Right cardiac atrium (tissue), 5 donors: ENCODE results near the gene BTNL2. TPM values are rescaled to one million over a fixed set of nuclear protein-coding genes. Genes with fewer than 3 reads are reported as not detected.
"Not testable (repeated sequence)": the region's sequence is repeated elsewhere in the genome, so short reads cannot be mapped to it uniquely, and the experiment has no call there.

Experiments
- ATAC-seq, 2 donors: fragments of 200-7000 bp; cut with Tn5 transposase; one replicate each; pipeline versions ENCODE4 v1.8.0 to v1.9.1; 2020; ENCODE audit warnings: moderate library complexity in 2 of 2, mild to moderate bottlenecking in 1 of 2
- DNase-seq, 3 donors: peaks; one replicate each; pipeline ENCODE4 v3.0.0-alpha.2; 2020
- H3K27ac ChIP-seq: one replicate; pipeline ENCODE4 v1.5.1; 2013; ENCODE audit warnings: mild to moderate bottlenecking, low read length, control low read depth, moderate library complexity
- H3K27me3 ChIP-seq: one replicate; pipeline ENCODE4 v1.6.1; 2013; ENCODE audit not compliant: control insufficient read depth, insufficient read depth
- H3K4me1 ChIP-seq: one replicate; pipeline ENCODE4 v1.6.1; 2013; ENCODE audit warnings: low read length; ENCODE audit not compliant: control insufficient read depth, insufficient read depth
- H3K4me3 ChIP-seq: one replicate; pipeline ENCODE4 v1.5.1; 2013; ENCODE audit warnings: low read length, control low read depth
- H3K9me3 ChIP-seq: one replicate; pipeline ENCODE4 v1.6.1; 2013; ENCODE audit warnings: low read length; ENCODE audit not compliant: control insufficient read depth
- WGBS: extraction: QIAGEN DNeasy Blood & Tissue Kit; methylation state at CpG from one replicate; pipeline ENCODE4 v1.1.7; 2013; 5-methylcytosine and 5-hydroxymethylcytosine counted together
- intact Hi-C, 4 donors: fragments of 100-400 bp; cut with DNase I; formaldehyde crosslinking; loops; one replicate each; pipeline versions ENCODE4 v1.11.0 to v1.14.0; 2022 to 2023
- polyA plus RNA-seq: library from polyadenylated mRNA; stranded (reverse); fragments of 200-250 nt; gene quantifications from one replicate; pipeline ENCODE4 v1.2.3, GENCODE V29; 2013
- total RNA-seq, 4 donors: library from RNA; stranded (reverse); fragmentation: NEBNext Ultra II Directional; extraction: Animal tissue kit (Norgen Biotek cat#: 25700); gene quantifications; one replicate each; pipeline ENCODE4 v1.2.1, GENCODE V29; 2021
- donor health status: healthy with polysubstance abuse.
- donor health status: DM: no; HTN: yes; CAD: no.
- donor health status: DM: no; HTN: no; CAD: no.
- donor health status: DM: no; HTN: yes; CAD: no; lungs with severe emphysema.
- donor health status: DM: yes; HTN: yes; CAD: no.

The BTNL2 gene
- total and polyA plus RNA-seq, 5 donors = not detected

DNA sequence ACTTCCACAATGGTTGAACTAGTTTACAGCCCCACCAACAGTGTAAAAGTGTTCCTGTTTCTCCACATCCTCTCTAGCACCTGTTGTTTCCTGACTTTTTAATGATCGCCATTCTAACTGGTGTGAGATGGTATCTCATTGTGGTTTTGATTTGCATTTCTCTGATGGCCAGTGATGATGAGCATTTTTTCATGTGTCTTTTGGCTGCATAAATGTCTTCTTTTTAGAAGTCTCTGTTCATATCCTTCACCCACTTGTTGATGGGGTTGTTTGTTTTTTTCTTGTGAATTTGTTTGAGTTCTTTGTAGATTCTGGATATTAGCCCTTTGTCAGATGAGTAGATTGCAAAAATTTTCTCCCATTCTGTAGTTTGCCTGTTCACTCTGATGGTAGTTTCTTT lies 47.8 kb downstream of the BTNL2 start:
- DNase-seq, H3K27ac ChIP-seq, H3K27me3 ChIP-seq, intact Hi-C loops, H3K4me1 ChIP-seq, ATAC-seq, H3K9me3 ChIP-seq, H3K4me3 ChIP-seq: not testable (repeated sequence)
- no CpG with 5 or more reads among the region's 1 CpG for WGBS

DNA sequence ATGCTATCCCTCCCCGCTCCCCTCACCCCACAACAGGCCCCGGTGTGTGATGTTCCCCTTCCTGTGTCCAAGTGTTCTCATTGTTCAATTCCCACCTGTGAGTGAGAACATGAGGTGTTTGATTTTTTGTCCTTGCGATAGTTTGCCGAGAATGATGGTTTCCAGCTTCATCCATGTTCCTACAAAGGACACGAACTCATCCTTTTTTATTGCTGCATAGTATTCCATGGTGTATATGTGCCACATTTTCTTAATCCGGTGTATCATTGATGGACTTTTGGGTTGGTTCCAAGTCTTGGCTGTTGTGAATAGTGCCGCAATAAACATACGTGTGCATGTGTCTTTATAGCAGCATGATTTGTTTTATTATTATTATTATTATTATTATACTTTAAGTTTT lies 48.4 kb downstream of the BTNL2 start:
- H3K4me1 ChIP-seq, intact Hi-C loops, ATAC-seq, H3K4me3 ChIP-seq, H3K27ac ChIP-seq, DNase-seq, H3K27me3 ChIP-seq, H3K9me3 ChIP-seq: not testable (repeated sequence)
- WGBS = 84% methylated on average over 8 of the region's 8 CpGs

DNA sequence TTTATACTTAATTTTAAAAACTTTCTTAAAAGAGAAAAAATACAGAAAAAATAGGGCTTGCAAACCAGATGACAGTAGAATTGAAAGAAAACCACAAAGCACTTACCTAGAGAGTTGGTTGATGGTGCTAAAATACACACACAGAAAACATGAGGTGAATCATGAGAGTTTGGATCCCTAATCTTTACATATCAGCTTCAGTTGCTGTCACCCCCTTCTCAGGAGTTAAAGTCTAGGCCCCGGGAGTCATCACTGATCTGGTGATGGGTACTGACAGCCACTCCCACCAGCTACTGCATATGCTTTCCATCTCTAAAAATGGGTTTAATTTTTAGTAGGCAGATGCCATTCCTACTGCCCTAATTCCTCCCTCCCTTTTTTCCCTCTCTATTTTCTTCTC lies 52.0 kb downstream of the BTNL2 start:
- no peaks in the 10 kb centered on the region for H3K9me3 ChIP-seq
- 49% methylated on average over 1 of the region's 1 CpG for WGBS
- intact Hi-C loops = no loop called here
- no peaks in the 10 kb centered on the region for H3K4me1 ChIP-seq
- H3K27me3 ChIP-seq = no peaks in the 10 kb centered on the region
- no peak for DNase-seq
- H3K27ac ChIP-seq = no peak overlapping the region
- ATAC-seq = no peak
- no peak overlapping the region for H3K4me3 ChIP-seq

DNA sequence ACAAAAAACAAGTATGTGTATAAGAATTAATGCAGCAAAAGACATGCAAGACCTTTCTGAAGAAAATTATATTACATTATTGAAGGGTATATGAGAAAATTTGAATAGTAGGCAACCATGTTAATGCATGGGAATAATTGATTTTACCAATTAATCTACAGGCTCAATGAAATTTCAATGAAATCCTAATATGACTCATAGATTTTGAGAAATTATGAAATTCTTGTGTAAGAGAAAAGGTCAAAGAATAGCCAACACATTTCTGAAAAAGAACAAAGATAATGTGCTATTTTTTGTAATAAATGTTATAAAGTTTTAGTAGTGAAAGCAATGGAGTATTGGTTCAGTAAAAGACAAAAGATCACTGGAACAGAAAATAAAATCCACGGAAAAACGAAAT lies 53.6 kb downstream of the BTNL2 start:
- 90% methylated on average over 2 of the region's 2 CpGs for WGBS
- DNase-seq (no peak), ATAC-seq (no peak)

More for the DNA sequence above, 53.6 kb downstream of the BTNL2 start:
- H3K4me3 ChIP-seq = no peak overlapping the region
- intact Hi-C loops = no loop called here
- no peaks in the 10 kb centered on the region for H3K4me1 ChIP-seq
- H3K27ac ChIP-seq = no peak overlapping the region
- H3K27me3 ChIP-seq = no peaks in the 10 kb centered on the region
- H3K9me3 ChIP-seq = no peaks in the 10 kb centered on the region

Other genes starting within 250 kb of the BTNL2 start
- gene EGFL8, start 242.6 kb downstream of the BTNL2 start, total RNA-seq = 10 to 100 TPM in 3 of 4 donors, 1 to 10 TPM in 1; 8.4 to 16.9 (median 12.9) TPM
- 12.6 TPM for gene EGFL8, start 242.6 kb downstream of the BTNL2 start, polyA plus RNA-seq
- gene AGPAT1, start 231.1 kb downstream of the BTNL2 start, total RNA-seq = 10 to 100 TPM; 56.9 to 67.2 (median 63.1) TPM
- gene AGPAT1, start 231.1 kb downstream of the BTNL2 start, polyA plus RNA-seq = 54.9 TPM
- 10 to 100 TPM; 73.2 to 88.3 (median 76.7) TPM for gene RNF5, start 228.8 kb downstream of the BTNL2 start, total RNA-seq
- 118 TPM for gene RNF5, start 228.8 kb downstream of the BTNL2 start, polyA plus RNA-seq
- gene AGER, start 222.9 kb downstream of the BTNL2 start, total RNA-seq = 1 to 10 TPM; 1.8 to 3.6 (median 3.5) TPM
- 1.6 TPM for gene AGER, start 222.9 kb downstream of the BTNL2 start, polyA plus RNA-seq
- gene PBX2, start 217.0 kb downstream of the BTNL2 start, total RNA-seq = 10 to 100 TPM; 44.1 to 61.0 (median 51.8) TPM
- gene PBX2, start 217.0 kb downstream of the BTNL2 start, polyA plus RNA-seq = 44.7 TPM
- 1 to 10 TPM; 5.9 to 9.5 (median 8.3) TPM for gene GPSM3, start 214.5 kb downstream of the BTNL2 start, total RNA-seq
- 4.0 TPM for gene GPSM3, start 214.5 kb downstream of the BTNL2 start, polyA plus RNA-seq
- gene NOTCH4, start 183.1 kb downstream of the BTNL2 start, total RNA-seq = 10 to 100 TPM; 14.4 to 27.6 (median 22.1) TPM
- gene NOTCH4, start 183.1 kb downstream of the BTNL2 start, polyA plus RNA-seq = 33.5 TPM
- not detected for gene TSBP1, start 35.3 kb downstream of the BTNL2 start, total RNA-seq
- gene TSBP1, start 35.3 kb downstream of the BTNL2 start, polyA plus RNA-seq = not detected
- gene HLA-DRA, start 32.7 kb upstream of the BTNL2 start, total RNA-seq = 100 to 1,000 TPM in 1 of 4 donors, 10 to 100 TPM in 3; 79.4 to 139 (median 88.9) TPM
- gene HLA-DRA, start 32.7 kb upstream of the BTNL2 start, polyA plus RNA-seq = 66.7 TPM
- 10 to 100 TPM; 22.9 to 98.5 (median 60.7) TPM for gene HLA-DRB5, start 123.1 kb upstream of the BTNL2 start, total RNA-seq
- 0.45 TPM for gene HLA-DRB5, start 123.1 kb upstream of the BTNL2 start, polyA plus RNA-seq
- gene HLA-DRB1, start 182.7 kb upstream of the BTNL2 start, total RNA-seq = 100 to 1,000 TPM in 2 of 4 donors, 10 to 100 TPM in 2; 33.7 to 153 (median 104) TPM
- gene HLA-DRB1, start 182.7 kb upstream of the BTNL2 start, polyA plus RNA-seq = 30.1 TPM
- 10 to 100 TPM in 2 of 4 donors, 1 to 10 TPM in 2; 6.5 to 18.4 (median 8.9) TPM for gene HLA-DQA1, start 230.2 kb upstream of the BTNL2 start, total RNA-seq
- 6.0 TPM for gene HLA-DQA1, start 230.2 kb upstream of the BTNL2 start, polyA plus RNA-seq